NCI-H226 (cell line): ENCODE results near the gene UGT1A3.
"Not testable (repeated sequence)": the region's sequence is repeated elsewhere in the genome, so short reads cannot be mapped to it uniquely, and the experiment has no call there.

Experiments used
- DNase-seq: peaks from one replicate; pipeline ENCODE4 v3.0.0-alpha.2; 2015

Gene UGT1A3

GRCh38 chr2:233728723-233729301 is at the start of gene UGT1A3:
TSS of gene UGT1A3 (plus strand) at chr2:233729042. CDS start at chr2:233729127, 85 bp downstream.
- DNase-seq, result no peak

- DNase-seq, result no peak
Measured at GRCh38 chr2:233679196-233679595, 49.6 kb upstream of the UGT1A3 start.

- no peak for DNase-seq
Measured at GRCh38 chr2:233680361-233681045, 48.3 kb upstream of the UGT1A3 start.

- DNase-seq, result no peak
Measured at GRCh38 chr2:233681521-233682099, 47.2 kb upstream of the UGT1A3 start, which contains the start of gene UGT1A7. TSS of gene UGT1A7 (plus strand) at chr2:233681901. CDS start at chr2:233681938, 37 bp downstream.

- DNase-seq, result no peak
Measured at GRCh38 chr2:233684640-233685039, 44.2 kb upstream of the UGT1A3 start.

- DNase-seq, result no peak
Measured at GRCh38 chr2:233686928-233687327, 41.9 kb upstream of the UGT1A3 start.

- no peak for DNase-seq
Measured at GRCh38 chr2:233688341-233688740, 40.5 kb upstream of the UGT1A3 start.

GRCh38 chr2:233689031-233689430 is 39.8 kb upstream of the UGT1A3 start:
- no peak for DNase-seq

GRCh38 chr2:233689501-233689900 is 39.3 kb upstream of the UGT1A3 start:
- peak; percentile 23 for DNase-seq

- peak; percentile 51 for DNase-seq
Measured at GRCh38 chr2:233690444-233690843, 38.4 kb upstream of the UGT1A3 start.

GRCh38 chr2:233691443-233692433 is 37.1 kb upstream of the UGT1A3 start:
- no peak for DNase-seq

- no peak for DNase-seq
Measured at GRCh38 chr2:233692648-233693047, 36.2 kb upstream of the UGT1A3 start, which contains the start of gene UGT1A6. TSS of gene UGT1A6 (plus strand) at chr2:233692890. CDS start at chr2:233693005, 115 bp downstream.

- no peak for DNase-seq
Measured at GRCh38 chr2:233693963-233694362, 34.9 kb upstream of the UGT1A3 start.

- no peak for DNase-seq
Measured at GRCh38 chr2:233698740-233699139, 30.1 kb upstream of the UGT1A3 start.

- DNase-seq, result no peak
Measured at GRCh38 chr2:233699424-233700027, 29.3 kb upstream of the UGT1A3 start.

GRCh38 chr2:233700028-233700635 is 28.7 kb upstream of the UGT1A3 start:
- peak; percentile 86 for DNase-seq

GRCh38 chr2:233700842-233701241 is 28.0 kb upstream of the UGT1A3 start:
- DNase-seq, result not testable (repeated sequence)

GRCh38 chr2:233702238-233702637 is 26.6 kb upstream of the UGT1A3 start:
- no peak for DNase-seq

GRCh38 chr2:233705911-233706506 is 22.8 kb upstream of the UGT1A3 start:
- peak; percentile 90 for DNase-seq

GRCh38 chr2:233706720-233707119 is 22.1 kb upstream of the UGT1A3 start:
- peak; percentile 95 for DNase-seq

GRCh38 chr2:233707940-233708644 is 20.8 kb upstream of the UGT1A3 start:
- DNase-seq, result peak; percentile 67
